Cardiac muscle cell (in vitro differentiated cells and primary cell): ENCODE data around the gene ITPR2. TPM values are rescaled to one million over a fixed set of nuclear protein-coding genes. Genes with fewer than 3 reads are reported as not detected.
"Not testable (repeated sequence)": the region's sequence is repeated elsewhere in the genome, so short reads cannot be mapped to it uniquely, and the experiment has no call there.

ENCODE experiments used
- DNase-seq, 2 donors: peaks; one replicate each; pipeline versions ENCODE4 v3.0.0 to v3.0.0-alpha.2; 2010 to 2017; ENCODE audit warnings: low read depth in 1 of 2, low spot score in 1 of 2
- H3K27ac ChIP-seq: fragments of 200-600 bp; sonication (generic); 2 replicates; pipeline ENCODE4 v1.5.1; 2016
- H3K27me3 ChIP-seq: fragments of 200-600 bp; sonication (generic); 2 replicates; pipeline ENCODE4 v1.6.0; 2016; ENCODE audit warnings: control low read depth
- H3K36me3 ChIP-seq: fragments of 200-600 bp; sonication (generic); 2 replicates; pipeline ENCODE4 v1.5.1; 2016; ENCODE audit warnings: control low read depth
- H3K4me1 ChIP-seq: fragments of 200-600 bp; sonication (generic); 2 replicates; pipeline ENCODE4 v1.8.1; 2017; ENCODE audit warnings: low read depth, mild to moderate bottlenecking, mixed run types
- H3K4me3 ChIP-seq: fragments of 200-600 bp; sonication (generic); 2 replicates; pipeline ENCODE4 v1.5.1; 2016; ENCODE audit warnings: mild to moderate bottlenecking
- H3K9me3 ChIP-seq: fragments of 200-600 bp; sonication (generic); 2 replicates; pipeline ENCODE4 v1.5.1; 2017; ENCODE audit warnings: low read depth, mild to moderate bottlenecking, control low read depth
- CTCF ChIP-seq: IDR thresholded peaks from 2 replicates; pipeline ENCODE4 v1.5.1; 2012; ENCODE audit warnings: low read depth, mild to moderate bottlenecking, low read length
- polyA plus RNA-seq: library from polyadenylated mRNA; unstranded; fragments of >200 nt; fragmentation: Nextera tagmentation; extraction: Ambion mirVana; gene quantifications from 2 replicates; pipeline ENCODE4 v1.2.1, GENCODE V29; 2016
- total RNA-seq: library from RNA; depleted of rRNA; stranded (reverse); fragments of >200 nt; gene quantifications from 2 replicates; pipeline ENCODE4 v1.2.3, GENCODE V29; 2016

ITPR2 gene
- total and polyA plus RNA-seq, 2 experiments from 2014 or later, result 4.8 to 5.1 TPM

- DNase-seq, result no peak
- Histone ChIP-seq H3K4me1 (no peaks in the 10 kb centered on the region), H3K36me3 (no peaks in the 10 kb centered on the region), H3K4me3 (no peak overlapping the region), H3K9me3 (no peaks in the 10 kb centered on the region), H3K27me3 (no peaks in the 10 kb centered on the region), H3K27ac (no peak overlapping the region)
- no peak for TF ChIP-seq CTCF
Measured at GRCh38 chr12:26782372-26783130, 50.4 kb downstream of the ITPR2 start.

- not testable (repeated sequence) for H3K4me1 ChIP-seq, H3K9me3 ChIP-seq, H3K4me3 ChIP-seq, H3K36me3 ChIP-seq, DNase-seq, H3K27me3 ChIP-seq, H3K27ac ChIP-seq
Measured at GRCh38 chr12:26780656-26781055, 52.3 kb downstream of the ITPR2 start.

- H3K27me3 ChIP-seq, H3K9me3 ChIP-seq, H3K36me3 ChIP-seq, DNase-seq, H3K4me3 ChIP-seq, H3K4me1 ChIP-seq, H3K27ac ChIP-seq: not testable (repeated sequence)
Measured at GRCh38 chr12:26778173-26778775, 54.7 kb downstream of the ITPR2 start.

GRCh38 chr12:26777236-26777635 is 55.8 kb downstream of the ITPR2 start:
- no peak overlapping the region for H3K4me3 ChIP-seq

GRCh38 chr12:26775991-26776390 is 57.0 kb downstream of the ITPR2 start:
- not testable (repeated sequence) for H3K4me3 ChIP-seq, H3K27me3 ChIP-seq, H3K4me1 ChIP-seq, DNase-seq, H3K9me3 ChIP-seq, H3K36me3 ChIP-seq, H3K27ac ChIP-seq

More at GRCh38 chr12:26777236-26777635, 55.8 kb downstream of the ITPR2 start:
- no peaks in the 10 kb centered on the region for H3K9me3 ChIP-seq
- no peak for TF ChIP-seq CTCF
- H3K4me1 ChIP-seq, result no peaks in the 10 kb centered on the region
- H3K27ac ChIP-seq, result no peak overlapping the region
- no peak for DNase-seq
- no peaks in the 10 kb centered on the region for H3K27me3 ChIP-seq
- no peaks in the 10 kb centered on the region for H3K36me3 ChIP-seq

- H3K4me3 ChIP-seq, result no peak overlapping the region
- H3K9me3 ChIP-seq, result no peaks in the 10 kb centered on the region
- no peak overlapping the region for H3K27ac ChIP-seq
- no peaks in the 10 kb centered on the region for H3K27me3 ChIP-seq
- no peaks in the 10 kb centered on the region for H3K36me3 ChIP-seq
- H3K4me1 ChIP-seq, result no peaks in the 10 kb centered on the region
- TF ChIP-seq CTCF, result no peak
- no peak for DNase-seq
Measured at GRCh38 chr12:26773313-26774104, 59.5 kb downstream of the ITPR2 start.

- no peak overlapping the region for H3K27ac ChIP-seq
- no peak for TF ChIP-seq CTCF
- H3K4me1 ChIP-seq, result no peaks in the 10 kb centered on the region
- no peak overlapping the region for H3K4me3 ChIP-seq
- no peaks in the 10 kb centered on the region for H3K9me3 ChIP-seq
- H3K27me3 ChIP-seq, result no peaks in the 10 kb centered on the region
- no peak for DNase-seq
- H3K36me3 ChIP-seq, result no peaks in the 10 kb centered on the region
Measured at GRCh38 chr12:26771861-26772260, 61.1 kb downstream of the ITPR2 start.
